Heart left ventricle (tissue), 16 donors: Measurements from ENCODE around the gene FAM219B. TPM values are rescaled to one million over a fixed set of nuclear protein-coding genes. Genes with fewer than 3 reads are reported as not detected.

ENCODE experiments used
- ATAC-seq, 4 donors: fragments of 200-7000 bp; cut with Tn5 transposase; one replicate each; pipeline ENCODE4 v1.9.1; 2020 to 2022; ENCODE audit warnings: moderate library complexity in 4 of 4, mild to moderate bottlenecking in 3 of 4, moderate number of reproducible peaks in 1 of 4
- DNase-seq, 5 donors: peaks; one replicate each; pipeline ENCODE4 v3.0.0-alpha.2; 2020
- H3K27ac ChIP-seq, 12 donors: fragments of 200-600 bp; sonication (generic) in 4 of 12; one replicate each; pipeline versions ENCODE4 v1.5.0 to v1.8.0; 2016 to 2022; ENCODE audit warnings: mild to moderate bottlenecking in 2 of 12
- H3K27me3 ChIP-seq, 9 donors: fragments of 200-600 bp; sonication (generic) in 2 of 9; one replicate each; pipeline versions ENCODE4 v1.5.1 to v1.8.0; 2016 to 2022; ENCODE audit warnings: mild to moderate bottlenecking in 3 of 9
- H3K36me3 ChIP-seq, 9 donors: fragments of 200-600 bp; sonication (generic) in 2 of 9; one replicate each; pipeline versions ENCODE4 v1.5.0 to v1.8.0; 2018 to 2022; ENCODE audit warnings: mild to moderate bottlenecking in 2 of 9
- H3K4me1 ChIP-seq, 12 donors: fragments of 200-600 bp; sonication (generic) in 4 of 12; one replicate each; pipeline versions ENCODE4 v1.5.0 to v1.8.0; 2016 to 2022; ENCODE audit warnings: mild to moderate bottlenecking in 3 of 12
- H3K4me3 ChIP-seq, 12 donors: fragments of 200-600 bp; sonication (generic) in 4 of 12; one replicate each; pipeline versions ENCODE4 v1.5.0 to v1.8.0; 2017 to 2022; ENCODE audit warnings: mild to moderate bottlenecking in 9 of 12, moderate library complexity in 4 of 12
- H3K9me3 ChIP-seq, 12 donors: fragments of 200-600 bp; sonication (generic) in 4 of 12; one replicate each; pipeline versions ENCODE4 v1.5.0 to v1.8.0; 2016 to 2022; ENCODE audit warnings: mild to moderate bottlenecking in 1 of 12
- POLR2A ChIP-seq, 2 donors: fragments of 450-650 bp; IDR thresholded peaks; one replicate each; pipeline ENCODE4 v1.6.1; 2017; ENCODE audit warnings: antibody characterized with exemption in 2 of 2, mild to moderate bottlenecking in 2 of 2, moderate library complexity in 2 of 2
- WGBS, 4 donors: extraction: QIAGEN DNeasy Blood & Tissue Kit in 2 of 4; methylation state at CpG; one replicate each; pipeline versions ENCODE4 v1.1.5 to v1.1.7; 2013 to 2018; 5-methylcytosine and 5-hydroxymethylcytosine counted together
- intact Hi-C, 10 donors: fragments of 100-400 bp; cut with DNase I; formaldehyde crosslinking; loops; one replicate each; pipeline versions ENCODE4 v1.11.1 to v1.14.2; 2022
- polyA plus RNA-seq, 2 donors: library from polyadenylated mRNA; stranded (reverse); fragments of 200-250 nt; gene quantifications; one replicate each; pipeline ENCODE4 v1.2.3, GENCODE V29; 2013
- total RNA-seq, 9 donors: library from RNA; depleted of rRNA in 2 of 9; stranded (reverse); fragments of >200 nt in 2 of 9; fragmentation: NEBNext Ultra II Directional in 3 of 9; extraction: Animal tissue kit (Norgen Biotek cat#: 25700) in 3 of 9; gene quantifications; one replicate each; pipeline versions ENCODE4 v1.1.0 to v1.2.4, GENCODE V29; 2016 to 2023
- TF ChIP-seq, protein P1 (sequence below), 12 donors: fragments of 200-600 bp; sonication (generic) in 4 of 12; IDR thresholded peaks; one replicate each; pipeline versions ENCODE4 v1.5.0 to v1.8.0; 2018 to 2022; ENCODE audit warnings: antibody characterized with exemption in 12 of 12, mild to moderate bottlenecking in 5 of 12
- donor health status: ischemic (EF 13 %, LVEDD 7.1; RV severe dilation, severe dysfunction).
- donor health status: healthy with polysubstance abuse.
- donor health status: DM: no; HTN: yes; CAD: no.
- donor health status: DM: no; HTN: no; CAD: no.
- donor health status: ischemic (EF 25% LVEDD 6.9; RV normal size, moderate dysfunction).
- donor health status: ischemic (EF 25% LVEDD 5.7; RV mildly dilated, moderate dysfunction).
- donor health status: healthy.
- donor health status: DM: yes; HTN: yes; CAD: no.
- donor health status: ischemic (EF 35%, LVEDD 5.7; RV mildly dilated, moderate dysfunction).
- donor health status: nonischemic (EF 11% LVEDD 7.7; RV severe dilation, severe dysfunction).
- donor health status: DM: yes; HTN: yes; CAD: no.
- donor health status: PGD.
- donor health status: ischemic (EF 29% LVEDD 5.4; RV normal size, mild dysfunction).
- donor health status: nonischemic (EF 23%, LVEDD 6.1; RV moderate dilation, normal function).

Gene FAM219B
- total and polyA plus RNA-seq, 11 donors: 31.3 to 110 (median 86.1) TPM

DNA sequence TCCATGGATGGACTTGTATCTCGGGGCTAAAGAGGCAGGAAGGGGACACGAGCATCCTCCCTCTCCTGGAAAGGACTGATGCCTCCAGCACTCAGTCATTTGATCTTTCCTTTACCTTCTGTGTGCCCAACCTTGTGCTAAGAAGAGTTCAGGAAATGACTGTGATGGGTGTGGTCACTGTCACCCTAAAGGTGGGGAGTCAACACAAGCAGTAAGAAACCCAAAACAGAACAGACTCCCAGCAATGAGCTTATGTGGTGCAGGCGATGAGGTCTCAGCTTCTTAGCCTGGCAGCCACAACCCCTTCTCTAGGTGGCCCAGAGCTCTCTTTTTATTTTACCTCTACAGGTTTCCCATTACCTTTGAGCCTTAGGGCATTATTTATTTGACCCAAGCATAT is 13.0 kb downstream of the FAM219B start:
- 83 to 90% (median 88%) methylated on average over 3 of the region's 3 CpGs for WGBS, 4 donors
- intact Hi-C loops: loop anchor here in 2 of 10 donors (5.0 to 10.0 kb wide), 2 partner anchors 46 to 49 kb away; partner anchors contain the start of gene ULK3 (in 1 of the 2)
- H3K4me3 ChIP-seq: no peak overlapping the region
- H3K27ac ChIP-seq: peak overlapping the region in 1 of 12 donors; percentile 42
- H3K36me3 ChIP-seq: peaks cover 0 to 43% (median 25%) of the 10 kb centered on the region in 9 donors
- DNase-seq (no peak), ATAC-seq (no peak)
- H3K27me3 ChIP-seq: no peaks in the 10 kb centered on the region
- TF ChIP-seq, protein P1, sequence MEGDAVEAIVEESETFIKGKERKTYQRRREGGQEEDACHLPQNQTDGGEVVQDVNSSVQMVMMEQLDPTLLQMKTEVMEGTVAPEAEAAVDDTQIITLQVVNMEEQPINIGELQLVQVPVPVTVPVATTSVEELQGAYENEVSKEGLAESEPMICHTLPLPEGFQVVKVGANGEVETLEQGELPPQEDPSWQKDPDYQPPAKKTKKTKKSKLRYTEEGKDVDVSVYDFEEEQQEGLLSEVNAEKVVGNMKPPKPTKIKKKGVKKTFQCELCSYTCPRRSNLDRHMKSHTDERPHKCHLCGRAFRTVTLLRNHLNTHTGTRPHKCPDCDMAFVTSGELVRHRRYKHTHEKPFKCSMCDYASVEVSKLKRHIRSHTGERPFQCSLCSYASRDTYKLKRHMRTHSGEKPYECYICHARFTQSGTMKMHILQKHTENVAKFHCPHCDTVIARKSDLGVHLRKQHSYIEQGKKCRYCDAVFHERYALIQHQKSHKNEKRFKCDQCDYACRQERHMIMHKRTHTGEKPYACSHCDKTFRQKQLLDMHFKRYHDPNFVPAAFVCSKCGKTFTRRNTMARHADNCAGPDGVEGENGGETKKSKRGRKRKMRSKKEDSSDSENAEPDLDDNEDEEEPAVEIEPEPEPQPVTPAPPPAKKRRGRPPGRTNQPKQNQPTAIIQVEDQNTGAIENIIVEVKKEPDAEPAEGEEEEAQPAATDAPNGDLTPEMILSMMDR (IDR thresholded peaks at IDR 0.05): no peak
- TF ChIP-seq POLR2A (IDR thresholded peaks at IDR 0.05): no peak
- peaks cover 2 to 62% (median 26%) of the 10 kb centered on the region in 12 donors for H3K4me1 ChIP-seq
- no peaks in the 10 kb centered on the region for H3K9me3 ChIP-seq

DNA sequence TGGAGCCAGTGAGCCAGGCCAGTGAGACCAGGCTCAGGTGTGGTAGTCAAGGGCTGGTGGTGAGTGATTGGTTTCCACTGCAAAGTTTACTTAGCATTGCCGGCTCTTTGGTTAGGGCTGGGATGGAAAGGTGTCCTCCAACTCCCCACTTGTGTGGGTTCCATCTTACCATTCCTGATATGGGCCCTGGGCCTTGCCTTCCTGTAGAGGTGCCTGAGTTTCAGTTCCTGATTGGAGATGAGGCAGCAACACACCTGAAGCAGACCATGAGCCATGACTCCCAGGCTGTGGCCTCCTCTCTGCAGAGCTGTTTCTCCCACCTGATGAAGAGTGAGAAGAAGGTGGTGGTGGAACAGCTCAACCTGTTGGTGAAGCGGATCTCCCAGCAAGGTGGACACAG is 13.7 kb downstream of the FAM219B start:
- ATAC-seq (no peak), DNase-seq (no peak)
- H3K27me3 ChIP-seq: no peaks in the 10 kb centered on the region
- peaks cover 2 to 57% (median 26%) of the 10 kb centered on the region in 12 donors for H3K4me1 ChIP-seq
- intact Hi-C loops: loop anchor here in 2 of 10 donors (5.0 to 10.0 kb wide), 2 partner anchors 46 to 48 kb away; partner anchors contain the start of gene ULK3 (in 1 of the 2)
- H3K27ac ChIP-seq: peak overlapping the region in 1 of 12 donors; percentile 42
- 97 to 100% (median 99%) methylated on average over 1 to 2 of the region's 2 CpGs for WGBS, 4 donors
- no peak overlapping the region for H3K4me3 ChIP-seq
- TF ChIP-seq, protein P1 (IDR thresholded peaks at IDR 0.05): no peak
- TF ChIP-seq POLR2A (IDR thresholded peaks at IDR 0.05): no peak
- H3K9me3 ChIP-seq: no peaks in the 10 kb centered on the region
- H3K36me3 ChIP-seq: peaks cover 0 to 36% (median 20%) of the 10 kb centered on the region in 9 donors

DNA sequence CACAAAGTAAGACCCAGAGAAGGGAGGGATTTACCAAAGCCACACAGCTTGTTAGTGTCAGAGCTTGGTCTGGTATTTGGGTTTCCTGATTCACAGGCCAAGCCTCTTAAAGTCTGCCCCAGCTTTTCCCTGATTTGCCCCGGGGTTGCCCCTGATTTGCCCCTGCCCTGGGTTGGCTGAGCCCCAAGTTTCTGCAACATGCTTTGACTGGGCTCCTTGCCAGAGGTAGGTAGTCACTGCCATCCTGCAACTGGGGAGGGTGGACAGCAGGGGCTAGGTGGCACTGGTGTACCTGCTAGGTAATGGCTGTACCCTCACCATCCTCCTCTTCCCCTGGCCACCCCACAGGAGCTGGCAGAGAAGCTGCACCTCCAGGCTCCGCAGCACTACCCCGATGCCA is 14.3 kb downstream of the FAM219B start:
- no peaks in the 10 kb centered on the region for H3K27me3 ChIP-seq
- intact Hi-C loops: loop anchor here in 2 of 10 donors (5.0 to 10.0 kb wide), 2 partner anchors 45 to 48 kb away; partner anchors contain the start of gene ULK3 (in 1 of the 2)
- no peaks in the 10 kb centered on the region for H3K9me3 ChIP-seq
- ATAC-seq (no peak), DNase-seq (peak in 1 of 5 donors; percentile 37)
- no peak overlapping the region for H3K4me3 ChIP-seq
- peaks cover 0 to 32% (median 19%) of the 10 kb centered on the region in 9 donors for H3K36me3 ChIP-seq
- H3K27ac ChIP-seq: peak overlapping the region in 5 of 12 donors; percentile 42 to 89 (median 86)
- TF ChIP-seq, protein P1 (IDR thresholded peaks at IDR 0.05): no peak
- TF ChIP-seq POLR2A (IDR thresholded peaks at IDR 0.05): no peak
- WGBS, 4 donors: 65 to 76% (median 73%) methylated on average over 2 to 3 of the region's 3 CpGs
- peaks cover 2 to 51% (median 25%) of the 10 kb centered on the region in 12 donors for H3K4me1 ChIP-seq

DNA sequence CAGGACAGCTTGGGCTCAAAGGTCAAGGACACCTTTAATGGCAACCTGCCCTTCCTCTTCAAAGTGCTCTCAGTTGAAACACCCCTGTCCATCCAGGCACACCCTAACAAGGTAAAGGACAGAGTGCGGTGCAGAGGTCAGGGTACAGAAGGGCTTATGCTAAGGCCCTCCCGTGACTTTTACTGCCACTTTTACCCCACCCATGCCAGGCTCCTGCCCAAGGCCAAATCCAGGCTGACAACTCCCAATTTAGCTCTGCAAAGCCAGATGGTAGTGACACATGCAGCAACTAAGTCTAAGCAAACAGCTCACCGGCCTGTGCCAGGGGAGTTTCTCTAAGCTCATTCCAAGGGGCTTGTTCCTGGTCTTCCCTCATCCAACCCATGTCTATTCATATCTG is 15.2 kb downstream of the FAM219B start:
- WGBS, 4 donors: 57 to 67% (median 66%) methylated on average over 3 of the region's 3 CpGs
- Histone ChIP-seq H3K4me3 (no peak overlapping the region), H3K27ac (peak overlapping the region in 9 of 12 donors; percentile 52 to 89 (median 85)), H3K4me1 (peaks cover 2 to 45% (median 24%) of the 10 kb centered on the region in 12 donors), H3K9me3 (no peaks in the 10 kb centered on the region), H3K27me3 (no peaks in the 10 kb centered on the region), H3K36me3 (peaks cover 0 to 27% (median 15%) of the 10 kb centered on the region in 9 donors)
- DNase-seq (peak in 1 of 5 donors; percentile 54), ATAC-seq (peak in 3 of 4 donors; percentile 10 to 42 (median 35))
- no peak for TF ChIP-seq POLR2A (IDR thresholded peaks at IDR 0.05)
- TF ChIP-seq, protein P1 (IDR thresholded peaks at IDR 0.05): no peak
- intact Hi-C loops: loop anchor here in 2 of 10 donors (5.0 to 10.0 kb wide), 2 partner anchors 44 to 47 kb away; partner anchors contain the start of gene ULK3 (in 1 of the 2)
